Measurements from ENCODE around the gene CUTC. TPM values are rescaled to one million over a fixed set of nuclear protein-coding genes. Genes with fewer than 3 reads are reported as not detected.

The CUTC gene
- total RNA-seq, 2 experiments from 2014 or later, result 29.9 to 41.6 TPM

- Histone ChIP-seq H3K4me1 (ENCODE audit: insufficient read depth, low read length, poor library complexity, severe bottlenecking) (no peaks in the 10 kb centered on the region), H2AFZ (ENCODE audit: low read length) (no peak overlapping the region), H3K79me2 (ENCODE audit: insufficient read depth, low read depth, low read length) (no peaks in the 10 kb centered on the region), H3K4me2 (ENCODE audit: low read length) (no peak overlapping the region), H3K4me3 (ENCODE audit: low read depth, low read length, poor library complexity, severe bottlenecking) (no peak overlapping the region), H3K27ac (ENCODE audit: low read depth, low read length, poor library complexity, severe bottlenecking) (no peak overlapping the region), H3K36me3 (ENCODE audit: insufficient read depth, low read length) (peaks cover 100% of the 10 kb centered on the region), H3K9me2 (ENCODE audit: insufficient read depth, low read length) (no peaks in the 10 kb centered on the region), H3K9me3 (ENCODE audit: low read length) (peaks cover 30% of the 10 kb centered on the region), H4K20me1 (ENCODE audit: insufficient read depth, low read length) (no peaks in the 10 kb centered on the region)
- CTCF ChIA-PET (ENCODE audit: unreplicated experiment), result no interaction called here
- no TSS peak for BruUV-seq (replicated peaks)
- POLR2A ChIA-PET, result interaction anchor here (1.2 kb wide), 2 partner anchors 9 to 17 kb away, joined by 3 to 8 read pairs; partner anchors contain the start of genes COX15 and CUTC
- no peak for DNase-seq (ENCODE audit: low spot score)
- intact Hi-C loops (cut with micrococcal nuclease; ENCODE audit: unreplicated experiment), result no loop called here
- no peak for TF ChIP-seq EZH2phosphoT487 (IDR thresholded peaks at IDR 0.05; ENCODE audit: borderline replicate concordance, low read depth, low read length)
Measured at GRCh38 chr10:99740933-99741559, 9.0 kb downstream of the CUTC start.

- Histone ChIP-seq H3K27ac (ENCODE audit: low read depth, low read length, poor library complexity, severe bottlenecking) (no peak overlapping the region), H3K4me2 (ENCODE audit: low read length) (no peak overlapping the region), H3K4me1 (ENCODE audit: insufficient read depth, low read length, poor library complexity, severe bottlenecking) (no peaks in the 10 kb centered on the region), H2AFZ (ENCODE audit: low read length) (no peak overlapping the region), H3K9me3 (ENCODE audit: low read length) (peaks cover 30% of the 10 kb centered on the region), H3K36me3 (ENCODE audit: insufficient read depth, low read length) (peaks cover 96% of the 10 kb centered on the region), H3K9me2 (ENCODE audit: insufficient read depth, low read length) (no peaks in the 10 kb centered on the region), H3K79me2 (ENCODE audit: insufficient read depth, low read depth, low read length) (no peaks in the 10 kb centered on the region), H3K4me3 (ENCODE audit: low read depth, low read length, poor library complexity, severe bottlenecking) (no peak overlapping the region), H4K20me1 (ENCODE audit: insufficient read depth, low read length) (no peaks in the 10 kb centered on the region)
- ChIA-PET POLR2A (interaction anchor here (0.6 to 0.8 kb wide), 3 partner anchors 10 to 119 kb away, joined by 3 to 5 read pairs (median 4); partner anchors contain the start of genes COX15 and CUTC), CTCF (ENCODE audit: unreplicated experiment) (no interaction called here)
- TF ChIP-seq EZH2phosphoT487 (IDR thresholded peaks at IDR 0.05; ENCODE audit: borderline replicate concordance, low read depth, low read length), result no peak
- no peak for TF ChIP-seq CTCF (conservative IDR thresholded peaks at IDR 0.05; ENCODE audit: low read length)
- no TSS peak for BruUV-seq (replicated peaks)
- intact Hi-C loops (cut with micrococcal nuclease; ENCODE audit: unreplicated experiment), result no loop called here
- no peak for DNase-seq (ENCODE audit: low spot score)
Measured at GRCh38 chr10:99742254-99742653, 10.2 kb downstream of the CUTC start.

GRCh38 chr10:99742701-99743100, 10.7 kb downstream of the CUTC start:
- CTCF ChIA-PET (ENCODE audit: unreplicated experiment), result no interaction called here

More at GRCh38 chr10:99742701-99743100, 10.7 kb downstream of the CUTC start:
- no peak overlapping the region for H3K27ac ChIP-seq (ENCODE audit: low read depth, low read length, poor library complexity, severe bottlenecking)
- POLR2A ChIA-PET, result interaction anchor here (0.7 to 0.8 kb wide), 2 partner anchors 10 to 118 kb away, joined by 4 to 5 read pairs; partner anchors contain the start of genes COX15 and CUTC
- no peak overlapping the region for H3K4me2 ChIP-seq (ENCODE audit: low read length)
- no TSS peak for BruUV-seq (replicated peaks)
- intact Hi-C loops (cut with micrococcal nuclease; ENCODE audit: unreplicated experiment), result no loop called here
- DNase-seq (ENCODE audit: low spot score), result no peak
- H3K9me2 ChIP-seq (ENCODE audit: insufficient read depth, low read length), result no peaks in the 10 kb centered on the region
- H2AFZ ChIP-seq (ENCODE audit: low read length), result no peak overlapping the region
- H3K36me3 ChIP-seq (ENCODE audit: insufficient read depth, low read length), result peaks cover 96% of the 10 kb centered on the region
- H4K20me1 ChIP-seq (ENCODE audit: insufficient read depth, low read length), result no peaks in the 10 kb centered on the region
- no peak overlapping the region for H3K4me3 ChIP-seq (ENCODE audit: low read depth, low read length, poor library complexity, severe bottlenecking)
- no peak for TF ChIP-seq EZH2phosphoT487 (IDR thresholded peaks at IDR 0.05; ENCODE audit: borderline replicate concordance, low read depth, low read length)
- no peak for TF ChIP-seq CTCF (conservative IDR thresholded peaks at IDR 0.05; ENCODE audit: low read length)
- no peaks in the 10 kb centered on the region for H3K4me1 ChIP-seq (ENCODE audit: insufficient read depth, low read length, poor library complexity, severe bottlenecking)
- H3K79me2 ChIP-seq (ENCODE audit: insufficient read depth, low read depth, low read length), result no peaks in the 10 kb centered on the region
- peaks cover 30% of the 10 kb centered on the region for H3K9me3 ChIP-seq (ENCODE audit: low read length)

All from OCI-LY7 (cell line).